ENCODE measurements around the gene MDM1.

MDM1 gene

DNA sequence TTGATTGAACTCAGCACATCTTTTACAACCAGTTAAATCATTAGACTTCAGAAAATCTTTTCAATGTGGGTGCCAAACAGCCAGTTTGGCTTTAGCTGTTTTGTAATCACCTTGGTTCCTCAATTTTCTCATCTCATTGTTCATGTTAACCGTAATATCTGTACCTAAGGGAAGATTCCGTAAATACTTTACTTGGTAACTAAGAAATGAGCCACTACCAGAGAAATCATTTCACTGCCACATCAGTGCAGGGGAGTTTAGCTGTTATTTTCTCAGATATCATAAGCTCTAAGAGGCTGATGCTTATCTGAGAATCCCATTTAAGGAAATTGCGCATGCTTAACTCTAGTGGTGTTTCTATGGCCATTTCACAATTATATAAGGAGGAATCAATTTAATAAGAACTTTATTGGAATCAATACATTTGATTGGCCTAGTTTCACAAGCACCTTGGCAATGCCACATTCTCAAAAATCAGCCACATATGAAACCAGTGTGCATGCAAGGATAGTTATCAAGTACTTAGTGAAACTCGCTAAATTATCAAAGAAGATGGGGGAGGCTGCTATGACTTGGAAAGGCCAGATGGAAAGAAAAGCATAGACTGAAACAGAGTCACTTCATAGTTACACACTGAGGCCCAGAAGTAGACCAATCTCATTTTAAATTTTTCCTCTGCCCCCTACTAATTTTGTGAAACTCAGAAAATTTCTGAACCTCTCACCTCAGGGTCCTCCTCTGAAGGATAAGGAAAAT lies 50.7 kb downstream of the MDM1 start:
- no peak for ATAC-seq
- TF ChIP-seq ISL1 (CRISPR knock-in tag; IDR thresholded peaks at IDR 0.05): no peak
- no peak for TF ChIP-seq ZFP3 (CRISPR knock-in tag; IDR thresholded peaks at IDR 0.05)
- no peak for TF ChIP-seq ZNF8 (CRISPR knock-in tag; IDR thresholded peaks at IDR 0.05)
- TF ChIP-seq ZNF70 (CRISPR knock-in tag; IDR thresholded peaks at IDR 0.05): no peak
- TF ChIP-seq, protein P1, sequence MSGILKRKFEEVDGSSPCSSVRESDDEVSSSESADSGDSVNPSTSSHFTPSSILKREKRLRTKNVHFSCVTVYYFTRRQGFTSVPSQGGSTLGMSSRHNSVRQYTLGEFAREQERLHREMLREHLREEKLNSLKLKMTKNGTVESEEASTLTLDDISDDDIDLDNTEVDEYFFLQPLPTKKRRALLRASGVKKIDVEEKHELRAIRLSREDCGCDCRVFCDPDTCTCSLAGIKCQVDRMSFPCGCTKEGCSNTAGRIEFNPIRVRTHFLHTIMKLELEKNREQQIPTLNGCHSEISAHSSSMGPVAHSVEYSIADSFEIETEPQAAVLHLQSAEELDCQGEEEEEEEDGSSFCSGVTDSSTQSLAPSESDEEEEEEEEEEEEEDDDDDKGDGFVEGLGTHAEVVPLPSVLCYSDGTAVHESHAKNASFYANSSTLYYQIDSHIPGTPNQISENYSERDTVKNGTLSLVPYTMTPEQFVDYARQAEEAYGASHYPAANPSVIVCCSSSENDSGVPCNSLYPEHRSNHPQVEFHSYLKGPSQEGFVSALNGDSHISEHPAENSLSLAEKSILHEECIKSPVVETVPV (CRISPR knock-in tag; IDR thresholded peaks at IDR 0.05): no peak
- TF ChIP-seq, protein P2, sequence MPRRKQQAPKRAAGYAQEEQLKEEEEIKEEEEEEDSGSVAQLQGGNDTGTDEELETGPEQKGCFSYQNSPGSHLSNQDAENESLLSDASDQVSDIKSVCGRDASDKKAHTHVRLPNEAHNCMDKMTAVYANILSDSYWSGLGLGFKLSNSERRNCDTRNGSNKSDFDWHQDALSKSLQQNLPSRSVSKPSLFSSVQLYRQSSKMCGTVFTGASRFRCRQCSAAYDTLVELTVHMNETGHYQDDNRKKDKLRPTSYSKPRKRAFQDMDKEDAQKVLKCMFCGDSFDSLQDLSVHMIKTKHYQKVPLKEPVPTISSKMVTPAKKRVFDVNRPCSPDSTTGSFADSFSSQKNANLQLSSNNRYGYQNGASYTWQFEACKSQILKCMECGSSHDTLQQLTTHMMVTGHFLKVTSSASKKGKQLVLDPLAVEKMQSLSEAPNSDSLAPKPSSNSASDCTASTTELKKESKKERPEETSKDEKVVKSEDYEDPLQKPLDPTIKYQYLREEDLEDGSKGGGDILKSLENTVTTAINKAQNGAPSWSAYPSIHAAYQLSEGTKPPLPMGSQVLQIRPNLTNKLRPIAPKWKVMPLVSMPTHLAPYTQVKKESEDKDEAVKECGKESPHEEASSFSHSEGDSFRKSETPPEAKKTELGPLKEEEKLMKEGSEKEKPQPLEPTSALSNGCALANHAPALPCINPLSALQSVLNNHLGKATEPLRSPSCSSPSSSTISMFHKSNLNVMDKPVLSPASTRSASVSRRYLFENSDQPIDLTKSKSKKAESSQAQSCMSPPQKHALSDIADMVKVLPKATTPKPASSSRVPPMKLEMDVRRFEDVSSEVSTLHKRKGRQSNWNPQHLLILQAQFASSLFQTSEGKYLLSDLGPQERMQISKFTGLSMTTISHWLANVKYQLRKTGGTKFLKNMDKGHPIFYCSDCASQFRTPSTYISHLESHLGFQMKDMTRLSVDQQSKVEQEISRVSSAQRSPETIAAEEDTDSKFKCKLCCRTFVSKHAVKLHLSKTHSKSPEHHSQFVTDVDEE (CRISPR knock-in tag; IDR thresholded peaks at IDR 0.05): no peak
- no peak for TF ChIP-seq BACH2 (CRISPR knock-in tag; IDR thresholded peaks at IDR 0.05; ENCODE audit: borderline replicate concordance)
- no peak for TF ChIP-seq PPARA (CRISPR knock-in tag; IDR thresholded peaks at IDR 0.05; ENCODE audit: borderline replicate concordance)
- no peak for TF ChIP-seq OSR1 (CRISPR knock-in tag; IDR thresholded peaks at IDR 0.05)
- no peak for TF ChIP-seq ZNF565 (CRISPR knock-in tag; conservative IDR thresholded peaks at IDR 0.05; ENCODE audit: low read depth)
- TF ChIP-seq TOX (CRISPR knock-in tag; IDR thresholded peaks at IDR 0.05; ENCODE audit: borderline replicate concordance): no peak
- TF ChIP-seq, protein P3, sequence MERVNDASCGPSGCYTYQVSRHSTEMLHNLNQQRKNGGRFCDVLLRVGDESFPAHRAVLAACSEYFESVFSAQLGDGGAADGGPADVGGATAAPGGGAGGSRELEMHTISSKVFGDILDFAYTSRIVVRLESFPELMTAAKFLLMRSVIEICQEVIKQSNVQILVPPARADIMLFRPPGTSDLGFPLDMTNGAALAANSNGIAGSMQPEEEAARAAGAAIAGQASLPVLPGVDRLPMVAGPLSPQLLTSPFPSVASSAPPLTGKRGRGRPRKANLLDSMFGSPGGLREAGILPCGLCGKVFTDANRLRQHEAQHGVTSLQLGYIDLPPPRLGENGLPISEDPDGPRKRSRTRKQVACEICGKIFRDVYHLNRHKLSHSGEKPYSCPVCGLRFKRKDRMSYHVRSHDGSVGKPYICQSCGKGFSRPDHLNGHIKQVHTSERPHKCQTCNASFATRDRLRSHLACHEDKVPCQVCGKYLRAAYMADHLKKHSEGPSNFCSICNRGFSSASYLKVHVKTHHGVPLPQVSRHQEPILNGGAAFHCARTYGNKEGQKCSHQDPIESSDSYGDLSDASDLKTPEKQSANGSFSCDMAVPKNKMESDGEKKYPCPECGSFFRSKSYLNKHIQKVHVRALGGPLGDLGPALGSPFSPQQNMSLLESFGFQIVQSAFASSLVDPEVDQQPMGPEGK (CRISPR knock-in tag; IDR thresholded peaks at IDR 0.05; ENCODE audit: borderline replicate concordance): no peak
- TF ChIP-seq RARB (CRISPR knock-in tag; IDR thresholded peaks at IDR 0.05): no peak
- no peak for TF ChIP-seq GLIS3 (CRISPR knock-in tag; IDR thresholded peaks at IDR 0.05)
- TF ChIP-seq ZC3H10 (CRISPR knock-in tag; IDR thresholded peaks at IDR 0.05): no peak
- no peak for TF ChIP-seq ZFP30 (CRISPR knock-in tag; IDR thresholded peaks at IDR 0.05)
- no peak for TF ChIP-seq ESRRG (CRISPR knock-in tag; IDR thresholded peaks at IDR 0.05)
- TF ChIP-seq, protein P4, sequence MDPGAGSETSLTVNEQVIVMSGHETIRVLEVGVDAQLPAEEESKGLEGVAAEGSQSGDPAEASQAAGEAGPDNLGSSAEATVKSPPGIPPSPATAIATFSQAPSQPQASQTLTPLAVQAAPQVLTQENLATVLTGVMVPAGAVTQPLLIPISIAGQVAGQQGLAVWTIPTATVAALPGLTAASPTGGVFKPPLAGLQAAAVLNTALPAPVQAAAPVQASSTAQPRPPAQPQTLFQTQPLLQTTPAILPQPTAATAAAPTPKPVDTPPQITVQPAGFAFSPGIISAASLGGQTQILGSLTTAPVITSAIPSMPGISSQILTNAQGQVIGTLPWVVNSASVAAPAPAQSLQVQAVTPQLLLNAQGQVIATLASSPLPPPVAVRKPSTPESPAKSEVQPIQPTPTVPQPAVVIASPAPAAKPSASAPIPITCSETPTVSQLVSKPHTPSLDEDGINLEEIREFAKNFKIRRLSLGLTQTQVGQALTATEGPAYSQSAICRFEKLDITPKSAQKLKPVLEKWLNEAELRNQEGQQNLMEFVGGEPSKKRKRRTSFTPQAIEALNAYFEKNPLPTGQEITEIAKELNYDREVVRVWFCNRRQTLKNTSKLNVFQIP (CRISPR knock-in tag; IDR thresholded peaks at IDR 0.05; ENCODE audit: borderline replicate concordance, low read depth): no peak

DNA sequence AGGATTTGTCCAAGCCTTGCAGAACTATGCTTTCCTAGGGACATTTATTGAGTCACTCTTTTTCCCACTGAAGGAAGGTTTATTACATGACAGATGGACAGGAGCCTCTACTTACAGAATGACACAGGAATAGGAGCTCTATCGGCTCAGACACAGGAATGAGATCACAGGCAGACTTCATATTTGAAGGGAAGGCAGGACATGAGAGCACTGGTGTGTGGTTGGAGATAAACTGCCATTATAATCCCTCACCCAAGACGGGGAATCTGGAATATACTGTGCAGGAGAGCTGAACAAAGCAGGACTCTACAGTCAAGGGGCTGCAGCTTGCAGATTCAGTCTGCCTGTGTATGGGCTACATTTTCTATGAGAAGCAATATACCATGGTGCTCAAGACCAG lies 51.9 kb downstream of the MDM1 start:
- no peak for ATAC-seq
- TF ChIP-seq, protein P2 (CRISPR knock-in tag; IDR thresholded peaks at IDR 0.05): no peak
- TF ChIP-seq, protein P1 (CRISPR knock-in tag; IDR thresholded peaks at IDR 0.05): no peak

All from SK-N-SH treated with all-trans-retinoic acid at 6 μM for 48 hours (cell line).